NCI-H524 (cell line): Measurements from ENCODE around the gene NEDD9.
A peak's percentile ranks its signal among the peaks of the same experiment; 100 is the strongest.

ENCODE experiments used
- DNase-seq, 2 experiments: peaks; one replicate each; lab custom pipeline; 2025; lab: John Stamatoyannopoulos, UW

NEDD9 gene, protein sequence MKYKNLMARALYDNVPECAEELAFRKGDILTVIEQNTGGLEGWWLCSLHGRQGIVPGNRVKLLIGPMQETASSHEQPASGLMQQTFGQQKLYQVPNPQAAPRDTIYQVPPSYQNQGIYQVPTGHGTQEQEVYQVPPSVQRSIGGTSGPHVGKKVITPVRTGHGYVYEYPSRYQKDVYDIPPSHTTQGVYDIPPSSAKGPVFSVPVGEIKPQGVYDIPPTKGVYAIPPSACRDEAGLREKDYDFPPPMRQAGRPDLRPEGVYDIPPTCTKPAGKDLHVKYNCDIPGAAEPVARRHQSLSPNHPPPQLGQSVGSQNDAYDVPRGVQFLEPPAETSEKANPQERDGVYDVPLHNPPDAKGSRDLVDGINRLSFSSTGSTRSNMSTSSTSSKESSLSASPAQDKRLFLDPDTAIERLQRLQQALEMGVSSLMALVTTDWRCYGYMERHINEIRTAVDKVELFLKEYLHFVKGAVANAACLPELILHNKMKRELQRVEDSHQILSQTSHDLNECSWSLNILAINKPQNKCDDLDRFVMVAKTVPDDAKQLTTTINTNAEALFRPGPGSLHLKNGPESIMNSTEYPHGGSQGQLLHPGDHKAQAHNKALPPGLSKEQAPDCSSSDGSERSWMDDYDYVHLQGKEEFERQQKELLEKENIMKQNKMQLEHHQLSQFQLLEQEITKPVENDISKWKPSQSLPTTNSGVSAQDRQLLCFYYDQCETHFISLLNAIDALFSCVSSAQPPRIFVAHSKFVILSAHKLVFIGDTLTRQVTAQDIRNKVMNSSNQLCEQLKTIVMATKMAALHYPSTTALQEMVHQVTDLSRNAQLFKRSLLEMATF

DNA sequence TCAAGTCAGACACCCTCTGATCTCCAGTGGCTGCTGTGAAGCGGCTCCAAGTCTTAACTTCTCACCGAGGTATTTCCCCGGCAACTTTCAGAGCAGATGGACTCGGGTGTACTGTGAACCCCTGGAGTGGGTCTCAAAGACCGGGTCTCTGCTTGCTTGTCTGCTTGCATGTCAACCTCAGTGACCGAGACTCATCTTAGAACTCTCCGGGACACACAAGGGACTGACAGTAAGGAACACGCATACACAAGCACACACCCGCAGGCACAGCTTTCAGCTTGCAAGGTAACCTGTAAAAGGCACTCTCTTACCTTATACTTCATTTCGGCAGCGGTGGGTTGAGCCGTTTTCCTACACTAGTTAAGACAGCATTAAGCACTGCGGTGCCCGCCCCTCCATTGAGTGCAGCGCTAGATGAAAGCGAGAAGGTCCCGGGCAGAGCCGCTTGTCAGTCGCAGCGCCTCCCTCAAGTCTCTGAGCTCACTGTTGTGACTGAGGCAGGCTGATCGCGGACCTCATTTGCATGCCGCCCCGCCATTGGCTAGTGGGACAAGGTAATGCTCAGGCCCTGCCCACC, at the start of gene NEDD9:
TSS of gene NEDD9 (minus strand) at position 476 of the 577 bp plus-strand sequence. CDS start at position 323, 153 bp downstream.
- DNase-seq, result peak; percentile 84 to 93

DNA sequence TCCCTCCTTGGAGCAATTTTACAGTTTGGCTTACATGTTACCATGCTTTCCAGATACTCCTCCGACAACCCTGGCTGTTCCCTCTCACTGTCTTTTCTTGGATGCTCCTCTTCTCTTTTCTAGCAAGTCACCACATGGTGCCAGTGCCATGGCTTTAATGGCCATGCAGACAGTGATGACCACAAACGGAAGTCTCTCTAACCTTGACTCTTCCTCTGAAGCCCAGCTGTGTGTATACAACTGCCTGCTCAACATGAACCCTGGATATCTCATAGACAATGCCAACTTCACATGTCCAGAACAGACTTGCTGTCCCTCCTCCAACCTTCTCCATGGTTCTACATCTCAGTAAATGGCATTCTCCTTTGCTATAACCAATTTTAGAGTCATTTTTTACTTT, 49.8 kb upstream of the NEDD9 start:
- DNase-seq, result no peak

DNA sequence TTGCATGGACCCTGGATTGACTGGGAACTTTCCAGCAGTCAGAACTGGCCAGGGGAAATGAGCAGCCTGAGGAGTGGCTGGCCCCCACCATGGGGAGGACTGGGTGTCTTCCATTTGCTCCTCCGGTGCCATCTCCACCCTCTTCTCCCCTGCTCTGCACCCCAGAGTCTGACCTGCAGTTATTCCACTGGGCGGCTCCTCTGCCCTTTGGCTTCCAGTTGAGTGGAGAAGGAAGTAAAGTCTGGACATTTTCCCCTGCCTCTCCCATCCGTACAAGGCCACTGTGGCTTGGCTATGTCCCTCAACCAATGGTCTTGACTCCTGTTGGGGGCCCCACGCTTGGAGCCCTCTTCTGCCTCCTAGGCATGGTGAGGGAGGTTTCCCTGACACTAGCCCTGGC, 47.9 kb upstream of the NEDD9 start:
- no peak for DNase-seq

DNA sequence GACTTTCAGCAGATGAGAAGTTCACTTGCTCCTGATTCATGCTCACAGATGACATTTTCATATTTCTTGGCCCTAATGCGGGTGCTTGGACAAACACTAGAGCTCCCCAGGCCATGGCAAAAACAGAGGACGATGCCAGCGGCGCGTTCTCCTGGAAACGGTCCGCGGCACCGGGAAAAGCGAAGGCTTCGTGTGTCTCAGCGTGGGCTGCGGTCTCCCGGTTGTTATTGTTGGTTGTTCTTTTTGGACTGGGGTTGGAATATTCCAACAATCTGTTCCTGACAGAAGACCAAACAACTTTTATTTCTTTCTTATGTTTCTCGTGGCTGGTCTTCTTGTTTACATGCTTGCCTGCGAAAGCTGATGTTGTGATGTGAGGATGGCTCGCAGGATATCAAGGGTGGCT, 46.8 kb upstream of the NEDD9 start:
- no peak for DNase-seq

DNA sequence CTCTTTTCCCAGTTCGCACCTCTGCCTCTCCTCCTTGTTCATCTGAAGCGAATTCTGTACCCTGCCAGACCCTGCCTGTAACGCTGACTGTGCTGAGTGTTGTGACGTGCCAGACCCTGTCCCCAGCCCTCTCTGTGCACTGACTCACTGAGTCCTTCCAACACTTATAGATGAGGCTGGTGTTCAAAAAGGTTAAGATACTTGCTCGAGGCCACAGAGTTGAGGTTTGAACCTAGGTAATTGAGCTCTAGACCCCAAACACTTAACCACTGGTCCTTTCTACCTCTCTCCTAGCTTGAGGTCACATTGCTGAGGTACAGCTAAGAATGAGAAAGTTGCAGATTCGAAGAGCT, 45.7 kb upstream of the NEDD9 start:
- no peak for DNase-seq

DNA sequence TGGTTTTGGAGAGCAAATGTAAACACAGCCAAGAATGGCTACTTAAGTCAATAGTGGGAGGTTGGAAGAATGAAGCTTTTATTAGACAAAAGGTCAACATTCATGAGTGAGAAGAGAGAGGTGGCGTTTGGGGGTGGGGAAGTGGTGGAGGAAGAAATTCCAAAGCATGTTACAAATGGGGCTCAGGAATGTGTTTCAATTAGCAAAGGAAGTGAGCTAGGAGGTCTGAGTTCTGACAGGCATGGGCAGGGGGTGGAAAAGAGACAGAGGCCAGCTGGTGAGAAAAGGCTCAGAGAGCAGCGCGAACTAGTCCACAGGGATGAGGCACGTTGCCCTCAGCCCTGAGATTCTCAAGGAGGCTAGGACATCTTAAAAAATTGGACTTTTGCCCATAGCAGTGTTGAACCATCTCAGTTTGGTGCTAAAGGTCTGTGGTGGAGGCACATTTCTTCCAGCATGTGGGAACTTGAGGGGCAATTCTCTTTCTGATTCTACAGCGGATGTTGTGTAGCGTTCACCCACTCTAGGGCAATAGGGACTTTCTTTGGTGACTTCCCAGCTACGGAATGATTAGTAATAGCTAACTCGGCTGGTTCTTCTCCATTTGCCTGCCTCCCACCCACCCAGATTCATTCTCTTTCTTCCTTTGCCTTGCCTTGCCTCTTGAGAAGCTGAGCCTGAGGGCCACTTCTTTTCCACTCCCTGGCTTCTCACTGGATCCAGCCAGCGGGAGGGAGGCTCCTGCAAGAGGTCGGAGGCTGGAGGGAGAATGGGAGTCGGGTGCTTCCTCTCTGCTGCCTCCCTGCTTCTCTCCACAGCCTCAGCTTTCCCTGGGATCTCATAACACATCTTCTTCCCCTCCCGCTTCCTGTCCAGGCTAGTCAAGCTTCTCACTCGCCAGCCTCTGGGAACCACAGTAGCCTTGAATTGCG, 45.1 kb upstream of the NEDD9 start:
- no peak for DNase-seq

DNA sequence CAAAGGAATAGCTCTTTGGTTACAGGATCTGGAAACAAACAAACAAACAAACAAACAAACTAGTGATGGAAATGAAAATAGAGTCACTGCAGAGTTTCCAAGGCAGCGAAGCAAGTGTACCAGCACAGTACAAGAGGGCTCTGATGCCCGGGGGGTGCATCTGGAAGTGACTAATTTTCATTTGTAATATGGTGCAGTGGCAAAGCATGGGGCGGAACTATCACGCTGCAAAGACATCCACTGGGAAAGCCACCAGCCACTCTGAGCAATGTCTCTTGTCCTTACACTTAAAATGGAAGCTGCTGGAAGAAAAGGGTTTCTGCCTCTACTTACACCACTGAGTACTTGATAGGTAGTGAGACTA, 44.4 kb upstream of the NEDD9 start:
- no peak for DNase-seq

DNA sequence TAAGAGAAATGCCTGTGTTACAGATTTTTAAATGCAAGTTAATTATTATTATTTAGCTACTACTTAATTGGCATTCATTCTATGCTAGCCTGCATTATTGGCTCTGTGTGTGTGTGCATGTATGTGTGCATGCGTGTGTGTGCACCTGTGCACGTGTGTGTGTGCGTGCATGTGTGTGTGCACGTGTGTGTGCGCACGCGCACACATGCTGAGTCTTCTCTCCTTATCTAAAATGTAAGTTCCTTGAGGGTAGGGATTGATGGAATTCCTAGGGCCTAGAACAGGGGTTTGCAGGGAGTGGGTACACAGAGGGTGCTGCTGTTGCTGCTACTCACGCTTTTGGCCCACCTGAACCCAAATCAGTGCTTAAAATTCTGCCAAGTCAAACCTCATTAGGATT, 43.8 kb upstream of the NEDD9 start:
- DNase-seq, result no peak

DNA sequence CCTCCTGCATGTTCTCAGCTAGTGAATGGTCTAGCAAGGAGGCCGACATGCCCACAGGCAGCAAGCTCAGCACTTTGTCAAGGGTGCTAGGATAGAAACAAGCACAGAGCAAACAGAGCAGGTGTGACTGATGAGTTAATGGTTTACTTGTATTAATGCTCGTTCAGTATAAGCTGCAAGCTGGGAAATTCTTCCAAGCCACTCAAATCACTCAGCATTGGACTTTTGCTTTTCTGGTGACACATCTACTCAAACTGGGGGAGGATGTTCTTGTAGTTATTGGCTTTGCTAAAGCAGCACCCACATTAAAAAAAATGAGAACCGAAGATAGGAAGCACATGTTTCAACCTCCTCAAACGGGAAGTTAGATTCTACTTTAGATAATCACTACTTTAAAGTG, 43.1 kb upstream of the NEDD9 start:
- peak in 1 of 2 experiments; percentile 2 for DNase-seq

DNA sequence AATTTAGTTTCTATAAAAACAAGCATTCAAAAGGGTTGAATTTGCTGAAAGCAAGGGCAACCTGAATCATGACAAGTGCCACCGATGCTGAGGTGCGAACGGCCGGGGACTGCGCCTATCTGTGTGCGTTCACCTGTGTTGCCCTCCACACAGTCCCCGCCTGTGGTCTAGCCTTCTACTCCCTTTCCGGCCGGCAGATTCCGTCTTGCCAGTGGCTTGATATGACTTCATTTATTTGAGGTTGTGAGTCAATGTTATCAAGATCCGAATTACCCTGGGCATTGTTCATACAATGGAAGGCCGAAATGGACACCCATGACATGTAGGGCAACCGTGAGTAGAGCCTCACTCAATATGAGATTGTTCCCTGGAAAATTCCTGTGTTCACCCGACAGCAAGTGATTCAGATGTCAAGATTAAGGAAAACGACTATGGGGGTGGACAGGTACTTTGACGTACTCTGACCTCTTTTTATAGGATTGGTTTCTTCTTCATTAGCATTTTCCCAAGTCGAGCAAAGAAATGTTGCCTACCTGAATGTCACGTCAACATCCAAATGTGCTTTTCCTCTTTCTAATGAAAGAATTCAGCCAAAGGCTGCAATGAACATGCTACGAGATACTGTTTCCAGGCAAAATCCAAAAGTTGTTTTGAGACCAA, 41.1 kb upstream of the NEDD9 start:
- DNase-seq, result no peak

DNA sequence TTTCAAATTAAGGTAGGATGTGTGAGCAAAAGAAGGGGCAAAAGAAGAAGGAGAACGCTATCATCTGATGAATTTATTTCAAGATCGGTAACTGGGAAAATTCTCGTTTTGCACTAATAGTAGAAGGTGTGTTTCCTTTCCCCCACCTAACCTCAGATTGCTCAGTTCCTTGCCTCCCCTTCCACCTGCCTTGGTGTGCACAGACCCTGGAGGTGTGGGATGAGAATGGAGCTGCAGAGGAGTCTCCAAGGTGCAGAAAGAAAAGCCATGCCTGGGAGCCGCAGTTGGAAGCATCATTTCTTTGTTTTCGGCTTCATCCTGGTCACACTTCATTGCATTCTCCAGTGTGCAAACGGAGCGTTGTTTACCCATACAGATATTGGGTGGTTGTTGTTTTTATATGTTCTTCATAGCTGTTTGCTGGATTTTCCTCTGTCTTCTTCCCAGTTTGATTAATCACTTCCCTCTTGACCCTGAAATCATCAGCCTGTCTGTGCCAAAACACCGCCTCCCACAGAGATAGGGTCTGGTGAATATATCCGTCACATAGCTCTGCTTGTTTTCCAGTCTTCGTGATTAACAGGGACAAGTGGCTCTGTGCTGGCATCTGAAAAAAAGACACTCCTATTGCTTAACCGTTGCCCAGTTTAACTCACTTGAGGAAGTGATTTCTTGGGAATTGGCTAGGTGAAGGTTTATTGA, 40.2 kb upstream of the NEDD9 start:
- DNase-seq, result no peak

DNA sequence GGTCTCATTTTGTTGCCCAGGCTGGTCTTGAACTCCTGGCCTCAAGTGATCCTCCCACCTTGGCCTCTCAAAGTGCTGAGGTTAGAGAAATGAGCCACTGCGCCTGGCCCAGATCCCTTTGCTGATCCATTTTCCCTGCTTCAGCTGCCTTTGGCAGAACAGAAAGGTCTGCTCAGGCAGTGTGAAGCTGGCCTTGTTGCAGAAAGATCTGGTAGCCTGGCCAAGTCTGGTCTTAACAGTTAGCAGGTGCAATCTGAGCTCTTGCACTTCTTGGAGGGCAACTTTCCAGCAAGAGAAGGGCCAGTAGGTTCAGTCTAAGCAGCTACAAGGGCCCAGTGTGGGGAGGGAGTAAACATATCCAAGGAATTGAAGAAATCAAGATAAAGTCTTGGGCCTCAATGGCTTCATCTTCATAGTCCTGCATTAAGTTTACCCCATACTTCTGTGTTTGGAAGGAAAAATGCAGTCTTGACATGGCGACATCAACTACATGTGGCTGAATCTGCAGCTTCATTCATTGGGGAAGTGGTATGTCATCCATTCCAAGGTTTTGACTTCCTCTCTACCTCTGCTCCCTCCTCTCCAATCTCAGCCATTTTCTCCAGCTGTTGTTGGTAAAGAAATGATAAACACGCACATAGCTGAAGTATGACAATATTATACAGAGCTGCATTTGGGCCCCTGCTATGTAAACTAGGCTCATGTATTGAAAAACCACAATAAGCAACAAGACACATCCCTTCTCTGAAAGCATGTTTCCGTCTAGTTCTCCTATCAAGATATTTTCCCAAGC, 39.0 kb upstream of the NEDD9 start:
- DNase-seq, result no peak

DNA sequence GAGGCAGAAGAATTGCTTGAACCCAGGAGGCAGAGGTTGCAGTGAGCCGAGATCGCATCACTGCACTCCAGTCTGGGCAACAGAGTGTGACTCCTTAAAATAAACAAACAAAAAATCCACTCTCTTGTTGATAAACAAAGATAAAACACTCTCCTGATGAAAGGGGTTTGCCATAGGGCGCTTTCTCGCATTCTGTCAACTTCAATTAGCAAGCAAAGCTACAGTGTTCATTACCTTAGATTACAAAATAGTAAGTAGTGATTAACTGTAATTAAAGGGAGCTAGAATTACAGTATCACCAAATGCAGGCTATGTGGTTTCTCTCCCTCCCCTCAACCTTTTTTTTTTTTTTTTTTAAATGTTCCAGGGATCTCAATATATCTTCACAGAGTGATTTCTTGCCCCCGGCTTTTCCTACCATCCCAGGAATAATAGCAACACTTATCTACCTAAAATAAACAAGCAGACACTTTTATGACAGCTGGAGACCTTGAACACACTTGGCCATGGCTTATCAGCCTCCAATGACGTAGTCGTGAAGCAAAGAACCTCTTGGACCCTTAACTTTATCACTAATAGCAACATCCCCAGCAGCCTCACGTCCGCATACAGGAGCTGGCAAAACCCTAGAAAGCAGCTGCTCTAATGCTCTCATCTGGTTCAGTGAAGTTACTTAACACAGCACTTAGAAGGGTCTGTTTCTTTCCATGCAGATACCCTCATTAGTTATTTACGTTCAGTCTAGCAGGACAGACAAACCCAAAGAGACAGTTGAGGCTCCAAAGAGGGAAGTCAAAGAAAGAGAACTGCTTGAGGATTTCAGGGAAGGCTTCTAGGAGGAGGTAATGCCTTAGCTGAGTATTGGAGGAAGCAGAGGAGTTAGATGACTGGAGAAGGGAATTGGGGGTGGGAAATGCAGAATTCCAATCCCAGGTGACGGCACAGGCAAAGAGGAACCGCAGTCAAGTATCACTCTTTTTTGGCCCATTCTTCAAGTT, 37.9 kb upstream of the NEDD9 start:
- DNase-seq, result peak in 1 of 2 experiments; percentile 24

DNA sequence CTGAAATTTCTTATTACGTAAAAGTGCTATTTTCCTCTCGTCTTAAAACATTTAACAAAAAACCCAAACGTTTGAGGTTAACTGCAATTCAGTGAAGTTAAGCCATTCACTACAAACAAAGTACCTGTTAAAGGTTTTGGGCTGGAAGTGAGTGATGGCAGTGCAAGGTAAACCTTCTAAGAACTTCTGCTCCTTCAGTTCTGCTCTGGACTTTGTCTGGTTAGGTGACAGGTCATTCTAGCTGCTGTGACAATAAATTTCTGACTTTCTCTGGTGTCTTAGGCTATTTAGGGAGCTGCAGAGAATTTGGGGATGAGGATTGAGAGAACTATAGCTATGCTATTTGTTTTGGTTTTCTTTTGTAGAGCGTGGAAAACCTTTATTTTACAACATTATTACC, 36.5 kb upstream of the NEDD9 start:
- DNase-seq, result no peak

DNA sequence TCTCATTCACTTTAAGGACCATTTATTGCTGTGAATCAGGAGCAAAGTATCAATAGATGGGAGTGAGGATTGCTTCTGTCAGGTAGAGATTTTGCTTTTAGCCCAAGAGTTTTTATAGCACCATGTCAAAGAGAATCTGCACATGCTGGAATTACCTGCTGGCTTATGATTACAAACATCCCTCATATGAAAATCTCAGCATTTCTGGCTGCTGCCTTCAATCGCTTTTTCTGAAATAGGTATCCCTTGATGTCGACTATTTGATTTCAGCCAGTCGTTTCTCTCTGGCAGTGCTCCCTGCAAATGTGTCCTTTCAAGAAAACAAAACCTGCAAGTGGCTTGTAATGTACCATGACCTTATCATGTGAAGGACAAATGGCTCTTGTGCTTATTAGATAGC, 34.5 kb upstream of the NEDD9 start:
- no peak for DNase-seq

DNA sequence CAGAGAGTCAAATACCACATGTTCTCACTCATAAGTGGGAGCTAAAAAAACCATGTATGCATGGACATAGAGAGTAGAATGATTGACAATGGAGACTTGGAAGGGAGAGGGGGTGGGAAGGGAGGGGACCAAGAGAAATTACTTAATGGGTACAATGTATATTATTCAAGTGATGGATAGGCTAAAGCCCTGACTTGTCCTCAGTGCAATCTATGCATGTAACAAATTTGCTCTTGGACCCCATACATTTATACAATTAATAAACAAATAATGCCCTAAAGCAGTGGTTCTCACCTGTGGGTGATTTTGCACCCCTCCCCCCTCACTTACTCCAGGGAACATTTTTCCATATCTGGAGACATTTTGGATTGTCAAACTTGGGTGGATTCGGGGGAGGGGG, 33.5 kb upstream of the NEDD9 start:
- DNase-seq, result no peak

DNA sequence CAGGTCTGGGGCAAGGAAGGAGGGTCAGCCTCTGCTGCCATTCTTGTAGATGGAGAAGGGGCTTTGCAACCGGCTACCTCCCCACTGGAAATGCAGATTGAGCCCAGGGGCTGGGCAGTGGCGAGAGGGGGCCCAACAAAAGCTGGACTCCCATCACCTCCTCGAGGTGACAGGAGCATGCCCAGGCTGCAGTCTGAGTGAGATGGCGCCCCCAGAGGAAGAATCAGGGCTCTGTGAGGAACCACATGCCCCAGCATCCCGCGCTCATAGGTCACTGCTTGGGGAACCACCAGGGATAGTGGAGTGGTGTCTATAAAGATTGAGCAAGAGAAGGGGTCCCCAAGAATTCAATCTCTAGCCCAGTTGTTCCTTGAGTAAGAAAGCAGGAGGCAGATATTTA, 31.6 kb upstream of the NEDD9 start:
- DNase-seq, result no peak

DNA sequence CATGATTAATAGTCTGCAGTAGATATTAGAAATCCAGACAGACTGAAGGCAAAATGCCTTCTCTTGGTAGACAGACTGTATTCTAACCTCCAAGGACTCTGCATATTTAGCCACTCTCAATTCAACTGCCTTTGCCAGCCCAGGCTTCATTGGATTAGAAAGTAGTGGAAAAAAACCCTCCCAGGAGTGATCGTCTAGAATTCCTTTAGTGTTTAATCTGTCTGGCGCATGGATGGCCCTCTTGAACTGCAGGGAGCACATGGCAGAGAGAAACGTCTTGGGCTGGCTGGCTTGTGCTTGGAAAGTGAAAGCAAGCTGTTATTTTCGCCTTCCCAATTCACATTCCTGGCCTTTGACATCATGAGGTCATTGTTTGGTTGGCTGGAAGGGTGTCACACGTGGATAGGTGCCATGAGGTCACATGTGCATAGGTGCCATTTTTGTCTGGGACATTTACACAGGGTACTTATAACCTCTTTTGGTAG, 30.9 kb upstream of the NEDD9 start:
- DNase-seq, result peak in 1 of 2 experiments; percentile 28

DNA sequence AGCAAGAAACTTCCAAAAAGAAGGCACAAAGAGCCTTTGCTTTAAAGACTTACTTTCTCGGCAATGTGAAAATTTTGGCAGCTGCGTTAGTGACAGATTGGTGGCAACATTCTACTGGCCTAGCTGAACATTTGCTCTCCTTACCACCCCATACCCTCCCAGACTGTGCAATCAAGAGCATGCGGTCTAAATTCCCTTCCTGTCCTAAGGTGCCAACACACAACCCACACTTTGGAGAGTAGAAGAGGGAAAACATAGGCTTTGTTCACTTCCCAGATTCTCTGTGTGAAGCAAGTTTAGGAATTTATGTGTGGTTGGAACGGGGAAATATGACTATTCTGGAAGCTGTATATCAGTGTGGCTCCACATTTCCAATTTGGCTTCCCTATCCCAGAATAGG, 29.8 kb upstream of the NEDD9 start:
- no peak for DNase-seq
